Hepatocyte (in vitro differentiated cells): ENCODE results near the gene SLC8B1.

Source experiments
- CTCF ChIP-seq: fragments of 200-600 bp; sonication (generic); IDR thresholded peaks from 2 replicates; pipeline ENCODE4 v1.5.1; 2016; ENCODE audit warnings: antibody characterized with exemption, mild to moderate bottlenecking; ENCODE audit not compliant: poor library complexity
- EZH2 ChIP-seq: fragments of 200-600 bp; sonication (generic); IDR thresholded peaks from 2 replicates; pipeline ENCODE4 v1.6.1; 2016; ENCODE audit warnings: antibody characterized with exemption, mild to moderate bottlenecking, borderline replicate concordance
- EZH2phosphoT487 ChIP-seq: fragments of 200-600 bp; sonication (generic); IDR thresholded peaks from one replicate; pipeline ENCODE4 v1.6.1; 2018; ENCODE audit warnings: antibody characterized with exemption, mild to moderate bottlenecking, low read depth, moderate library complexity; ENCODE audit not compliant: unreplicated experiment, severe bottlenecking

- no peak for TF ChIP-seq EZH2
- no peak for TF ChIP-seq CTCF
- no peak for TF ChIP-seq EZH2phosphoT487
These were observed 42.4 kb downstream of the SLC8B1 start for GRCh38 chr12:113292547-113292946.
